GM23338 (cell line): ENCODE results near the gene KIAA1614. TPM values are rescaled to one million over a fixed set of nuclear protein-coding genes. Genes with fewer than 3 reads are reported as not detected.

ENCODE experiments used
- ATAC-seq: fragments of 200-7000 bp; cut with Tn5 transposase; 3 replicates; pipeline ENCODE4 v1.9.1; 2020
- DNase-seq: peaks from one replicate; pipeline ENCODE4 v3.0.0-alpha.2; 2015; ENCODE audit warnings: low spot score
- H2AFZ ChIP-seq: fragments of 200-600 bp; sonication (generic); 2 replicates; pipeline ENCODE4 v1.8.0; 2016; ENCODE audit warnings: antibody characterized with exemption, mild to moderate bottlenecking, moderate library complexity
- H3F3A ChIP-seq: fragments of 200-600 bp; sonication (generic); replicated peaks from 2 replicates; pipeline ENCODE4 v1.8.0; 2017; ENCODE audit warnings: antibody characterized with exemption, mixed run types, low read depth
- H3K27ac ChIP-seq: fragments of 200-600 bp; sonication (generic); 2 replicates; pipeline ENCODE4 v1.6.1; 2016; ENCODE audit warnings: low read depth
- H3K27me3 ChIP-seq: fragments of 200-600 bp; sonication (generic); 2 replicates; pipeline ENCODE4 v1.8.0; 2016; ENCODE audit warnings: mild to moderate bottlenecking, mixed run types, moderate library complexity; ENCODE audit not compliant: insufficient read depth
- H3K36me3 ChIP-seq: fragments of 200-600 bp; sonication (generic); 2 replicates; pipeline ENCODE4 v1.8.0; 2016; ENCODE audit warnings: mild to moderate bottlenecking; ENCODE audit not compliant: insufficient read depth
- H3K4me1 ChIP-seq: fragments of 200-600 bp; sonication (generic); 2 replicates; pipeline ENCODE4 v1.8.0; 2016; ENCODE audit warnings: mild to moderate bottlenecking, moderate library complexity; ENCODE audit not compliant: insufficient read depth
- H3K4me2 ChIP-seq: fragments of 200-600 bp; sonication (generic); 2 replicates; pipeline ENCODE4 v1.7.1; 2017; ENCODE audit warnings: mixed run types
- H3K4me3 ChIP-seq: fragments of 200-600 bp; sonication (generic); 2 replicates; pipeline ENCODE4 v1.6.1; 2016; ENCODE audit warnings: mixed run types
- H3K79me2 ChIP-seq: fragments of 200-600 bp; sonication (generic); replicated peaks from 2 replicates; pipeline ENCODE4 v1.8.0; 2017; ENCODE audit warnings: mild to moderate bottlenecking; ENCODE audit not compliant: insufficient read depth
- H3K9me2 ChIP-seq: fragments of 200-600 bp; sonication (generic); 2 replicates; pipeline ENCODE4 v1.8.0; 2017; ENCODE audit not compliant: insufficient read depth
- H4K20me1 ChIP-seq: fragments of 200-600 bp; sonication (generic); replicated peaks from 2 replicates; pipeline ENCODE4 v1.8.0; 2017; ENCODE audit warnings: mild to moderate bottlenecking; ENCODE audit not compliant: insufficient read depth
- H3K27ac Mint-ChIP-seq: 2 replicates; pipeline ENCODE4 v1.8.0; 2020; ENCODE audit warnings: inconsistent platforms, mild to moderate bottlenecking, moderate library complexity, mixed read lengths
- H3K27me3 Mint-ChIP-seq: 3 replicates; pipeline ENCODE4 v1.8.0; 2022; ENCODE audit warnings: low read depth, mild to moderate bottlenecking, moderate library complexity, mixed read lengths, inconsistent platforms; ENCODE audit not compliant: insufficient read depth, poor library complexity
- H3K36me3 Mint-ChIP-seq: 3 replicates; pipeline ENCODE4 v1.8.0; 2021; ENCODE audit warnings: low read depth, mild to moderate bottlenecking, inconsistent platforms, moderate library complexity, mixed read lengths
- H3K4me1 Mint-ChIP-seq: 3 replicates; pipeline ENCODE4 v1.8.0; 2020; ENCODE audit warnings: mild to moderate bottlenecking, inconsistent platforms, mixed read lengths
- H3K4me3 Mint-ChIP-seq: 3 replicates; pipeline ENCODE4 v1.8.0; 2021; ENCODE audit warnings: moderate library complexity, mild to moderate bottlenecking, inconsistent platforms, mixed read lengths
- H3K9me3 Mint-ChIP-seq: 3 replicates; pipeline ENCODE4 v1.8.0; 2020; ENCODE audit warnings: moderate library complexity, mild to moderate bottlenecking, inconsistent platforms, mixed read lengths
- ETS1 ChIP-seq: IDR thresholded peaks from 2 replicates; pipeline ENCODE4 v1.6.1; 2016; ENCODE audit warnings: antibody characterized with exemption
- JUNB ChIP-seq: IDR thresholded peaks from one replicate; pipeline ENCODE4 v1.6.1; 2016; ENCODE audit warnings: antibody characterized with exemption; ENCODE audit not compliant: unreplicated experiment
- NANOG ChIP-seq: IDR thresholded peaks from 2 replicates; pipeline ENCODE4 v1.6.1; 2016; ENCODE audit warnings: antibody characterized with exemption, borderline replicate concordance
- REST ChIP-seq: IDR thresholded peaks from one replicate; pipeline ENCODE4 v1.6.1; 2018; ENCODE audit warnings: antibody characterized with exemption; ENCODE audit not compliant: unreplicated experiment
- ZNF331 ChIP-seq: fragments of 250-450 bp; sonication (Bioruptor Pico); IDR thresholded peaks from 2 replicates; pipeline ENCODE4 v1.5.0; 2020; ENCODE audit warnings: low read depth, mild to moderate bottlenecking, moderate library complexity
- ZNF462 ChIP-seq: fragments of 250-450 bp; sonication (Bioruptor Pico); IDR thresholded peaks from 2 replicates; pipeline ENCODE4 v1.5.0; 2020; ENCODE audit warnings: mild to moderate bottlenecking, moderate library complexity
- polyA plus RNA-seq: library from polyadenylated mRNA; unstranded; fragments of >200 nt; fragmentation: Nextera tagmentation; extraction: Ambion mirVana; gene quantifications from 2 replicates; pipeline ENCODE4 v1.2.1, GENCODE V29; 2016
- total RNA-seq: library from RNA; depleted of rRNA; stranded (reverse); fragments of >200 nt; shearing (Covaris generic); gene quantifications from 2 replicates; pipeline ENCODE4 v1.2.3, GENCODE V29; 2014

Gene KIAA1614
- total and polyA plus RNA-seq, 2 experiments from 2014 or later: 1.1 to 1.8 TPM

GRCh38 chr1:180932378-180932777, 19.7 kb downstream of the KIAA1614 start:
- no peak for ATAC-seq

More at GRCh38 chr1:180932378-180932777, 19.7 kb downstream of the KIAA1614 start:
- Mint-ChIP-seq H3K4me1 (peaks cover 25% of the 10 kb centered on the region), H3K27ac (no peak overlapping the region), H3K9me3 (no peaks in the 10 kb centered on the region), H3K4me3 (no peak overlapping the region), H3K27me3 (peaks cover 12% of the 10 kb centered on the region), H3K36me3 (no peaks in the 10 kb centered on the region)
- Histone ChIP-seq H3K79me2 (no peaks in the 10 kb centered on the region), H3K4me1 (no peaks in the 10 kb centered on the region), H3K27me3 (no peaks in the 10 kb centered on the region), H3K4me2 (no peak overlapping the region), H3F3A (no peaks in the 10 kb centered on the region), H2AFZ (no peak overlapping the region), H3K27ac (no peak overlapping the region), H3K4me3 (no peak overlapping the region), H3K36me3 (no peaks in the 10 kb centered on the region), H4K20me1 (no peaks in the 10 kb centered on the region), H3K9me2 (no peaks in the 10 kb centered on the region)
- no peak for TF ChIP-seq JUNB
- no peak for TF ChIP-seq ZNF462
- no peak for TF ChIP-seq REST
- no peak for TF ChIP-seq NANOG
- no peak for TF ChIP-seq ETS1
- TF ChIP-seq ZNF331: no peak
- DNase-seq: no peak
